ENCODE measurements around the gene TBC1D22B.
"Not testable (repeated sequence)": the region's sequence is repeated elsewhere in the genome, so short reads cannot be mapped to it uniquely, and the experiment has no call there.

TBC1D22B gene

DNA sequence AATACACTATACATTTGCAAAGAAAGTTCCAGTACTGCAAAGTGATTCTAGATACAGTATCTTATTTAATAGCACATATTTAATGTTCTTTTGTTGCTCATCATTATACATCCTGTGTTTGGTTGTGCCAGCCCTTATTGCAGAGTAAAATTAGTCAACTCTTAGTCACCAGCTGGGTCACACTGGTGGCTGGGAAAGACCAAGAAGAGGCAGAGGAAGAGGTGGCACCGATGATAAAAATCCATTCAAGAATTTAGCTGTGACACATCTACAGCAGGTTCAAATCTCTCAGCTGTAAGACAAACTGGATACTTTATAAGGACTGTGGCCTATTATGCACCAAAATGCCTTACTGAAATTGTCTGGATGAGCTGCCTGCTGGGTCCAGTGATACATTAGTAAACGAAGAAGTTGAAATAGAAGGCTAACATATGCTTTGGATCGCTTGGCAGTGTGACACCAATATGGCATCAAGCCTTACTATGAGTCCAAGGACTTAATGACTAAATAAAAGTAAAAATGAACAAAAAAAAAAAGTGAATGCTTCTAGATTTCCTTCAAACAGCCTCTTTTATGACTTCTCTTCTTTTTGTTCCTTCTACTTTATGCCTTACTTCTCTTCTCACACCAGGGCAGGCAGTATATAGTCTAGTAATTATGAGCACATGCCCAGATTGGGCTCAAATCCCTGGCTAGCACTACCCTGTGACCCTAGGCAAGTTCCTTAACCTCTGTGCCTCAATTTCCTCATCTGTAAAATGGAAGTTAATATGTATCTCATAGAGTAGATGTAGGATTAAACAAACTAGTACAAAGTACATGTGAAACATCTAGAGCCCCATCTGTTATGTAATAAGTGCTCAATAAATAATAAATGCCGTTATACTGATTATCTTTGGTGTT, 66.8 kb downstream of the TBC1D22B start:
- DNase-seq = no peak

DNA sequence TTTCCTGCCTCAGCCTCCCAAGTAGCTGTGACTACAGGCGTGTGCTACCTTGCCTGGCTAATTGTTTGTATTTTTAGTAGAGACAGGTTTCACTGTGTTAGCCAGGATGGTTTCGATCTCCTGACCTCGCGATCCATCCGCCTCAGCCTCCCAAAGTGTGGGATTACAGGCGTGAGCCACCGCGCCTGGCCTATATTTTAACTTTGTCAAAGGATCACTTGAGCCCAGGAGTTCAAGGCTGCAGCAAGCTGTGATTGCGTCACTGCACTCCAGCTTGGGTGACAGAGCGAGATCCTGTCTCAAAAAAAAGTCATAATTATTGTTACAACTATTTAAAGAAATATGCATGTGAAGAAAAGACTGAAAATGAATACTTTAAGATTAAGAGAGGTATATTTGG, 72.8 kb downstream of the TBC1D22B start:
- DNase-seq = not testable (repeated sequence)

DNA sequence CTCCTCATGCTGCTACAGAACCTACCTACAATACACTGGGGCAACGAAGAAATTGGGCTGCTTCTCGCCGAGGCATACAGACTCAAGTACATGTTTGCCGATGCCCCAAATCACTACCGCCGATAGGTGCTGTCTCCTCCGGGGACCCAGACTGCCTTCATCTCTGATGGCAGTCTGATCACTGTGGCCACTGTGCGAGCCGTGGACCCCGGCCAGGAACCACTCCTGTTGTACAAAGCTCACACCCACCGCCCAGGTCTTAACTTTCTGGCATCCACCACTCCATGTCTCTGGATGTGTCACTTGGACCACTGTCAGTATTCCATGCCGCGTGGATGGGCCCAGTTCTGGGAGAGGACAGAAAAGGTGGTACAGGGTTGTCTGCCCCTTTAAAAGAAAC, 73.5 kb downstream of the TBC1D22B start:
- DNase-seq = no peak

DNA sequence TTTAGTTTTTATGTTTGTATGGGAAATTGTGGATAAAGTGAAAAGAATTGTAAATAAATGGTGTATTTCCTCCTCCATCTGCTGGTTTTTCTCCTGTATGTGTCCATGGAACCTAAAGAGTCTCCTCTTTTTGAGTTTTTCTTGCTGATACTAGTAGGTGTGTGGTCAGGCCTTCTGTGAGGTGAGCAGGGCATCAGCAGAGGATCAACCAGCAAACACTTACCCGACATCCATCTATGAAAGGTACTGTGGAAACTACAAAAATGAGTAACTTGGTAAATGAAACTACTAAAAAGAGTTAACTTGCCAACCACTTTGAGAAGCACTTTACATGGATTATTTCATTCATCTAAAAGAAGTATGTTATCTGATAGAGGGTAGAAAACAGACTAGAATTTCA, 75.3 kb downstream of the TBC1D22B start:
- DNase-seq = no peak

DNA sequence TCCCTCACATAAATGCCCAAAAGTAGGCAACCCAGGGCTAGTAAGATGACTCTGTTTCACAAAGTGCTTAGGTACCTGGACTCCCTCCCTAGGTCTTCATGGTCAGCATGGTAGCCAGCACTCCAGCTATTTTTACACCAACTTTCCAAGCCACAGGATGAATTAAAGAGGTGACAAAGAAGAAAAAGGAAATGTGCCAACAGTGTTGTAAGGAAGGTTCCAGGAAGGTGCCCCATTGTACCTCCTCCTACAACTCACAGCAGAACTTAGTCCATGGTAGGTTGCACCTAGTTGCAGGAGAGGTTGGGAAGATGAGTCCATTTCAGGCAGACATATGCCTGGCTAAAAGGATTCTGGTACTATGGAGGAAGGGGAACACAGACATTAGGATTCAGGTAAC, 76.5 kb downstream of the TBC1D22B start:
- DNase-seq = no peak

DNA sequence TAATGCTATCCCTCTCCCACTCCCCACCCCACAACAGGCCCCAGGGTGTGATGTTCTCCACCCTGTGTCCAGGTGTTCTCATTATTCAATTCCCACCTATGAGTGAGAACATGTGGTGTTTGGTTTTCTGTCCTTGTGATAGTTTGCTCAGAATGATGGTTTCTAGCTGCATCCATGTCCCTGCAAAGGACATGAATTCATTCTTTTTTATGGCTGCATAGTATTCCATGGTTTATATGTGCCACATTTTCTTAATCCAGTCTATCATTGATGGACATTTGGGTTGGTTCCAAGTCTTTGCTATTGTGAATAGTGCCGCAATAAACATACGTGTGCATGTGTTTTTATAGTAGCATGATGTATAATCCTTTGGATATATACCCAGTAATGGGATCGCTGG, 80.7 kb downstream of the TBC1D22B start:
- not testable (repeated sequence) for DNase-seq

DNA sequence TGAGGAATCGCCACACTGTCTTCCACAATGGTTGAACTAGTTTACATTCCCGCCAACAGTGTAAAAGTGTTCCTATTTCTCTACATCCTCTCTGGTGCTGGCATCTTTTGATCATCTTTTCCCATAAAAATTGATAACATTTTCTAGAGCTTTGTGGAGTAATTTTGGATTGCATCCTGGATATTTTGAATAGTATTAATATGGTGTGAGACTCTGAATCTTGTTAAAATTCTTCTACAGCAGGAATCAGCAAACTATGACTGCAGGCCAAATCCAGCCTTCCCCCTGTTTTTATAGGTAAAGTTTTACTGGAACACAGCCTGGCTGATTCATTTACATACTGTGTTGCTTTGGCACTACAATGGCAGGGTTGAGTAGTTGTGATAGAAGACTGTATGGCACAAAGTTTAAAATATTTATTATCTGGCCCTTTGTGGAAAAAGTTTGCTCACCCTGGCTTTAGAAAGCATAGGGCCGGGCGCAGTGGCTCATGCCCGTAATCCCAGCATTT, 81.2 kb downstream of the TBC1D22B start:
- DNase-seq = no peak

DNA sequence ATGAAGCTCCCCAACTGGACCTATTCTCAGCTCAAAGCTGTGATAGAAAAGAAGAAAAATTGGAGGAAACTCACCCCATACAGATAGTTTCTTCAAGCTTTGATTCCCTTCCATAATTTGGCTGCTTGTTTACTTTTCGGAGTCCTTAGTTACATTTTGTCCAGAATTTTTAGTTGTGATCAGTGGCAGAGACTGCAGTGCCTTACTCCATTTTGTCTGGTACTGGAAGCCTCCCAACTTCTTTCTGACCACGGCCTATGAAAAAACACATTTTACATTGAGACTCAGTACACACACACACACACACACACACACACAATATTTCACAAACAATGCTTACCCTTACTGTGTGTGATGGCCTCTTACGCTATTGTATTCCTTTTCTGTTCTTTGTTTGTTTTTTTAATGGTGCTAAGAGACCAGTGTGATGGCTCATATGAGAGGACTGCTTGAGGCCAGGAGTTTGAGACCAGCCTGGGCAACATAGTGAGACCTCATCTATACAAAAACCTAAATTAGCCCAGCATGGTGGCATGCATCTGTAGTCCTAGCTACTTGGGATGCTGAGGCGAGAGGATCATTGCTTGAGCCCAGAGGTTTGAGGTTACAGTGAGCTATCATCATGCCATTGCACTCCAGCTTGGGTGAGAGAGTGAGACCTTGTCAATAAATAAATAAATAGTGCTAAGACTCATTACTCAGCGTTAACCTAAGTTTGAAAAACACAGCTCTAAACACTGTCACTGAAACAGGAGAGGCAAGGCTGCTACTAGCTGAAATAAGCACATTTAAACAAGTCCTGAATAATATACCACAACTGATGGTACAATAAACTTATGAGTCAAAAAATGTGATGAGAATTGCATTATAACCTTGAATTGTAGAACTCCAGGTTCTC, 82.4 kb downstream of the TBC1D22B start:
- no peak for DNase-seq

DNA sequence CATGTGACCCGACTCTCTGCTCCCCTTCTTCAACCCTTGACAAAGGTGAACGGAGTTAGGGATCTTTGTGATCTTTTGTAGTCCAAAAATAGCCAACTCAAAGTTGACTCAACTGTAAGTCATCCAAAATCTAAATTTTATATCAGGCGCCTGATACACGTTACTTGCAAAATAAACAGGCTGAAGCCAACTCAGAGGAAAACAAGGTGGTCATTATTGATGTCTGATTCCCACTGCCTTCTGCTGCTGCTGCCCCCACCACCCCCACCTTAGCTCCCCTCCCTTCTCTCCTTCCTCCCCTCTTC, 83.0 kb downstream of the TBC1D22B start:
- no peak for DNase-seq

DNA sequence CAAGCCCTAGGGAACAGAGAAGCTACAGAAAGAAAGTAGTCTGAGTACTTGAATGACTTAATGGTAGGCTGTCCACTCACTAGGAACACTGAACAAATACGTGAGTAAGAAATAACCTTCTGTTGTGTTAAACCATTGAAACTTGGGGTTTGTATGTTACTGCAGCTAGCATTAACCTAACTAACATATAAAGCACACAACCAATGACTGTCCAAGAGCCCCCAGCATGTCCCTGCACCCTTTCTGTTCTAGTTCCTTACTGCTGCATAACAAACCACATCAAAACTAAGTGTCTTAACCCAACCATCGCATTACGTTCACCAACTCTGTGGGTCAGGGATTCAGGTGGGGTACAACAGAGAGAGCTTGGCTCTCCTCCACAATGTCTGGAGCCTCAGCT, 85.7 kb downstream of the TBC1D22B start:
- no peak for DNase-seq

DNA sequence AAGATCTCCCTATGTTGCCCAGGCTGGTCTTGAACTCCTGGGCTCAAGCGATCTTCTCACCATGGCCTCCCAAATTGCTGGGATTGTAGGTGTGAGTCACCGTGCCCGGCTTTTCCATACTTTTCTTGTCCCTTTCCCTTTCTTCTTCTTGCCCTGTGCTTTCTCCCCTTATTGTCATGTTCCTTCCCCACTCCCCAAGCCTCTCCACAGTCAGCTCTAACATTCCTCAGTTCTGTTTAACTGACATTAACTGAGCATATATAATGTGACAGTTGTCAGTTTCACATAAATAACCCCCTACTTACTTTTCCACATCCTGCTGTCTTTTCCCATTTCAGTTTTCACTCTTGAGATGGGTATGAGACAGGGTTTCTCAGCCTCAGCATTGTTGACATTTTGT, 86.7 kb downstream of the TBC1D22B start:
- DNase-seq = no peak

DNA sequence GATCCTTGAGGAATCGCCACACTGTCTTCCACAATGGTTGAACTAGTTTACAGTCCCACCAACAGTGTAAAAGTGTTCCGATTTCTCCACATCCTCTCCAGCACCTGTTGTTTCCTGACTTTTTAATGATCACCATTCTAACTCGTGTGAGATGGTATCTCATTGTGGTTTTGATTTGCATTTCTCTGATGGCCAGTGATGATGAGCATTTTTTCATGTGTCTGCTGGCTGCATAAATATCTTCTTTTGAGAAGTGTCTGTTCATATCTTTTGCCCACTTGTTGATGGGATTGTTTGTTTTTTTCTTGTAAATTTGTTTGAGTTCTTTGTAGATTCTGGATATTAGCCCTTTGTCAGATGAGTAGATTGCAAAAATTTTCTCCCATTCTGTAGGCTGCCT, 88.2 kb downstream of the TBC1D22B start:
- DNase-seq = not testable (repeated sequence)

DNA sequence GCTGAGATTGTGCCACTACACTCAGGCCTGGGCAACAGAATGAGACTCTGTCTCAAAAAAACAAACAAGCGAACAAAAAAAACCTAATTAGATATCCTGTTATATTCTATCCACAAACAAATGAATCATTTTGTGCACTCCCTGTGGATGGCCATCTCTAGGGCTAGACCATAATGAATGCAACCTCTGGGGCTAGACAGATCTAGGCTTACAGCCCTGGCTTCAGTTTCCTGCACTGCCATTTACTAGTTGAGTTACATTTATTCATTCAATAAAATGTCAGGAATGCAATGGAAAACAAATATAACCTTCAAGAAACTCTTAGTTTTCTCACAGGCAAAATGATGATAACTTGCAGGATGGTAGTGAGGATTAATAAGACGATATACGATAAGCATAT, 89.6 kb downstream of the TBC1D22B start:
- no peak for DNase-seq

DNA sequence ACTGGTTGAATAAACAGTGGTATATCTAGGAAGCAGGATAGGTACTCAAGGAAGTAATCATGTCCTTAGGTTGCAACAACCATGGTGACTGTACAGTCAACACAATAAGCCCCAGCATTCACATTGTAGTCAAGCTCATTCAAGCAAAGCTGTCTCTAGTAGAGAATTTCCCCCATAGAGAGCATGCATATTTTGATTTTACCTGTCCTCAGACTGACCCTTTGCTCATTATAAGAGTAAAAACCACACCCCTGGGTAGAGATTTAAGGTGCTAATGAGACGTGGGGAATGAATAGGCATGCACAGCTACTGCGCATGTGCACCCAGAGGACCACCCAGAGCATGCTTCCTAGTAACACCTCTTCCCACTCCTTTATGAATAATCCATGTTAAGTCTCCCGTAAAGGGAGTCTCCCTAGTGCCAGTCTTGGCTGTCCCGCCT, 90.1 kb downstream of the TBC1D22B start:
- DNase-seq = no peak

DNA sequence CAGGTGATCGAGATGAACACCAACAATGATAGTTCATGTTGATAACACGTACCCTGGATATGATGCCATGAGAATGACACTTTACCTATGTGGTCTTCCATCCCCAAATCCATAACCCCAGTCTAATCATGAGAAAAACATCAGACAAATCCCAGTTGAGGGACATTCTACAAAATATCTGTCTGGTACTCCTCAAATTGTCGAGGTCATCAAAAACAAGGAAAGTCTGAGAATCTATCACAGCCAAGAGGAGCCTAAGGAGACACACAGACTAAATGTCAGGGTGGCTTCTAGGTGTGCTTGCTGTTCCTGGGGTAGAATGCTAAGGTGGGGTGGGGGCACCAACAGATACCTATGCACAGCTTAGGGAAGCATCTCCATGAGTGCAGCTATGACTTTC, 93.5 kb downstream of the TBC1D22B start:
- no peak for DNase-seq

DNA sequence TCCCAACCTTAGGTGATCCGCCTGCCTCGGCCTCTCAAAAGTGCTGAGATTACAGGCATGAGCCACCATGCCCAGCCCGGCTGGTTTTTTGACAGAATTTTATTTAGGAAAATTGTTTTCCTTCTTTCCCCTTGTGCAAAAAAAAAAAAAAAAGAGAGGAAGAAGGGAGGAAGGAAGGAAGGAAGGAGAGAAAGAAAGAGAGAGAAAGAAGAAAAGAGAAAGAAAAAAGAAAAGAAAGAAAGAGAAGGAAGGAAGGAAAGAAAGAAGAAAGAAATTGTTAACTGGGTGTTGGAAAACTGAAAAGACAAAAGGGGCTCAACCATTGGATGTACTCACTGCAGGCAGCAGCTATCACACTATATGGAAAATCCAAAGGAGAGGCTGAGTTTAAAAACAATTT, 94.8 kb downstream of the TBC1D22B start:
- no peak for DNase-seq

DNA sequence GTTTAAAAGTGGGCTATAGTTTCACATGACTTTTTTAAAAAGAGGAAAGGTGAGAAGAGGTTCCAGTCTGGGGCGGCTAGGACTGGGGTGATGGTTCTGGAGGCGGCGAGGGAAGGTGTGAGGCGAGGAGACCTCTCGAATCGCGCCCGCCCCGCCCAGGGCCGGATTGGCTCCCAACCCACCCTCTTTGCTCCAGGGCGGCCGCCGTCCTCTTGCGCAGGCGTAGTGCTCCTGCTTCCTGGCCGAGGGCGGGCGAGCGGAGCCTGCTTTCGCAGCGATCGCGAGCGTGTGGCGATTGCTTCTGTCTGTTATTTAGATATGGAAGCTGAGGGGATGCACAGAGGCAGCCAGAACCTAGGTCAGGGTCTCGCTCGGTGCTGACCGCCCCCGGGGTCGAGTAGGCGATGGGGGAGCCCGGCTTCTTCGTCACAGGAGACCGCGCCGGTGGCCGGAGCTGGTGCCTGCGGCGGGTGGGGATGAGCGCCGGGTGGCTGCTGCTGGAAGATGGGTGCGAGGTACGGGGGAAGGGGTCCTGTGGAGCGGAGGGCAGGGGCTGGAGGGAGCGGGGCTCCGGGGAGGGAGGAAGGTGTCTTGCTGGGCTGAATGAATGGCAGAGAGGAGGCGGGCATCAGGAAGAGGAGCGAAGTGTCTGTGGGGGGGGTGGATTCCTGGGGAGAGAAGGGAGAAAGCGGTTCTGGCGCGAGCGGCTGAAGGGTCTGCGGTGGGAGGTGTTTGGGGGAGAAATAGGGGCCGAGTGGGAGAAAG, 96.4 kb downstream of the TBC1D22B start, which contains the start of gene RNF8:
Gene RNF8 (plus strand): TSS at position 223 of the 765 bp plus-strand sequence. CDS start 182 bp downstream, at position 405.
- peak; percentile 82 for DNase-seq

DNA sequence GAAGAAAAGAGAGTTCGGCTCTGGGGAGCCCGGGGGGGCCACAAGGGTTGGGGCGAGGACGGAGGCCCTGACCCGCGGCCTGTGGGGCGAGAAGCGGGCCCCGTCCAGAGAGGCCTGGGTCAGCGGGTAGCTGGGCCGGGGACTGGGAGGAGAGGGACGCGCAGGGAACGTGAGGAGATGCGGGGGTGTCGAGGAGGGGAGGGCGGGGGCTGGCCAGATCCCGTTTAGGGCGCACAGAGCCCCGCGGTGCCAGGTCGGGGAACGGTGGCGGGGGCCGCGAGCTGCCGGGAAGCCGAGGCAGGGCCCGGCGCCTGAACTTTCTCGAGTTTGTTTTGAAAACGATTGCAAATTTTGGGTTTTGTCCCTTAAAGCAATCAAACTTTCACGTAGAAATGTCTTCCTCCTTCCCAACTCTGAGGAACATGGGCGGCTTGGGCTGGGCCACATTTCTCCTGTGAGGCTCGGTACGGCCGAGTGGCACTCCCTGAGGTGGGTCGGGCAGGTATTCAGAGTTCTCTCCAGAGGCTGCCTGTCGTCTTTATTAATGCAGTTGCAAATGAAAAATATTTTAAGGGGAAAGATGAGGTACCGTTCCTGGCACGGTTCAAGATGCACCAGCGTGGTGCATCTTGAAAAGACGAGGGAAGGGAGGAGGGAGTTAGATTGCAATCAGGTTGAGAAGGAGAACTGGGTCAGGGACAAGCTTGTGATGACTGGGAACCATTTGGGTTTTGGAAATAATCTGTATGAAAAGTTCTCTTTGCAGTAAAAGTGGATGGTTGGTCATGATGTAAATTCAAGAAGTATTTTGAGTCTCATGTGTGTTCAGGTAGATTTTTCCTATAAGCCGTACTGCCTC, 97.2 kb downstream of the TBC1D22B start:
- DNase-seq = no peak

DNA sequence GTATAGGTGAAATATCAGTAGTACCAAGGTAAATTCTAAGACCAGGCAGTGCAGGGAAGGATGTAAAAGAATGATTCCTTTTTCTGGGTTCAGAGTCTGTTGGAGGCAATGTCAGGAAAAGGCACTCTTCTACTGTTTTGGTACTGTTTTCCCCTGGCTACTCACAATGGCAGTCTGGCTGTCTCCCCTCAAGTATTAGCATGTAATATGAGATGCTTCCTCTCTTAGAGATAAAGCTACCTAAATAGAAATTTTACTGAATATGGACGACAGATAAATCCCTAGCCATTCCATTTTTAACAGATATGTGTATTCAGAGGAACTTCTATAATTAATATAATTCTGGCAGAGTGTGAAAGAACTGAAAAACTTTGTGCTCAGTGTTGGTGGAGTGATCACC, 99.7 kb downstream of the TBC1D22B start:
- DNase-seq = no peak

DNA sequence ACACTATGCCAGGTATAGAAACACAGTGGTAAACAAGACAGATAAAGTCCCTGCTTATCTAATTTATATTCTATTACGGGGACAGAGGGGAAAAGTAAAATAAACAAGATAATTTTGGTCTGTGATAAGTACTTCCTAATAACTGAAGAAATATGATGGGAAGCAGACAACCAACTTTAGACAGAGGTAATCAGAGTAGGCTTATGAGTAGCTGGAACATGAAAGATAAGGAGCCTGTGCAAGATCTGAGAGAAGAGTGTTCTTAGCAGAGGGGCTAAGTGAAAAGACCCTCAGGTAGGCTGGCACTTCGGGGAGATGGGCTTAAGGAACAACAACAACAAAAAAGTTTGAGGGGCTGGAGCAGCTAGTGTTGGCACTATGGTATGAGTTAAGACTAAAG, 100.3 kb downstream of the TBC1D22B start:
- DNase-seq = no peak

DNA sequence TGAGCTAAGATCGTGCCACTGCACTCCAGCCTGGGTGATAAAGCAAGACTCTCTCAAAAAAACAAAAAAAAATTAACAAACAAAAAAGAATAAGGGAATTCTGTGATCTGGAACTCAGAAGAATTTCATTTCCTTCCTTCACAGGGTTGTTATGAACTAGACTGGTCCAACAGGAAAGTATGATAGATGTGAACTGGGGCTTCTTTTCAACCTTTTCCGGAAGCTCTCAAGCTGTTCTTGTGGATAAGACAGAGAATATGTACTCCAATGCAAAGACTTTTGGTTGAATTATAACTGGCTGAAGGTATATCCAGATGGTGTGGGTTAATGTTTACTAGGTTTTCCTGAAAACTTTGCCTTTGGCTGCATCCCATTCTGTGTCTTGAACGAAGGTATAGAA, 101.5 kb downstream of the TBC1D22B start:
- DNase-seq = no peak
